ENCODE measurements around the gene RFX8.
"Not testable (repeated sequence)": the region's sequence is repeated elsewhere in the genome, so short reads cannot be mapped to it uniquely, and the experiment has no call there.

Gene RFX8

GRCh38 chr2:101466426-101466825 lies 8.5 kb downstream of the RFX8 start:
- DNase-seq (ENCODE audit: low spot score): no peak
- in situ Hi-C loops (cut with MboI; ENCODE audit: low sequenced_read_pairs, unreplicated experiment): no loop called here
- TF ChIP-seq CTCF (IDR thresholded peaks at IDR 0.05; ENCODE audit: borderline replicate concordance, control extremely low read depth, extremely low read depth, insufficient read depth, missing control alignments): no peak

DNA sequence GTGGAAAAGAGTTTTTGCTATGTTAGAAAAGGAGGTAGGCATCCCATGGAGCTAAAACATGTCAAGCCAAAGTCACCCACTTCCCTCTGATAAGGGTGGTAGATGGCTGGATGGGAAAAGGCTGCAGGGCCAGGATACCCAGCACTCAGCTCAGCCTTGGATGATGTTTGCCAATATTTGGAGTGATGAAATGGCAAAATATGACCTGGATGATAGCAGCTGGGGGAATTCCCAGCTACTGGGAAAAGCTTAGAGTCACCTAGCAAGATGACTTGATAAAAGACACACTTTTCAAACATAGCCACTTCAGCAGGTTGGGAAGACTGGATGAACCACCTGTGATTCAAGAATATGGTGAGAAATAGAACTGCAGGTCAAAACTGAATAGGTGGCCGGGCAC lies 10.1 kb downstream of the RFX8 start:
- in situ Hi-C loops (cut with MboI; ENCODE audit: low sequenced_read_pairs, unreplicated experiment): no loop called here
- TF ChIP-seq CTCF (IDR thresholded peaks at IDR 0.05; ENCODE audit: borderline replicate concordance, control extremely low read depth, extremely low read depth, insufficient read depth, missing control alignments): no peak
- no peak for DNase-seq (ENCODE audit: low spot score)

DNA sequence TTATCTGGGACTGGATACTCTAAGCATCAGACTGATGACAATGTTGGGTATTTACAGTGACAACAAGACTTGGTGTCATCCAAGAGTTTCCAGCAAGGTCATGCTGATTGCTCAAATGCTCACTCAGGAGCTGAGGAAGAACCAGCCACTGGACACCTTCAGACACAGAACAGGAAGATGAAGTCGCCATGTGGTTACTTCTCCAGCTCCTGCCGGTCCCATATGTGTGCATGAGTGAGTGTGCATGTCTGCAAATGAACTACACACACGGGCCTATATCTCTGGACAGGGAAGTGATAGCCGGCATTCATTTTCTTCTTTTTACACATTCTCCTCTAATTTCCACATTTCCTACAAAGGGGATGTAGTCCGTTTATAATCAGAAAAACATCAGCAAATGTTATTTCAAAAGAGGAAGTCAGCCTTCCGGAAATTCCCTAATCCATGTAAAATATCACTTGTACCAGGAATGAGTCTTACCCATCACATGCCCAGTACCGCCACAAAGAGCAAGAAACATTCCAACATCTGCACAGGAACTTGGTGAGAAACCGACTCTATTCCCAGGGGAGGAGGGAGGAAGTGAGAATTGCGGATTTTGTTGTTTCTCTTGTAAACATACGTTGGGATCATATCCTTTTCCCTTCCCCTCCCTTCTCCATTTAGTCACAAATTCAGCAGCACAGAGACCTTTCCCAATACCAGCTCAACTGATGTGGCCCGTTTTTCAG lies 10.8 kb downstream of the RFX8 start:
- TF ChIP-seq CTCF (IDR thresholded peaks at IDR 0.05; ENCODE audit: borderline replicate concordance, control extremely low read depth, extremely low read depth, insufficient read depth, missing control alignments): no peak
- in situ Hi-C loops (cut with MboI; ENCODE audit: low sequenced_read_pairs, unreplicated experiment): no loop called here
- no peak for DNase-seq (ENCODE audit: low spot score)

DNA sequence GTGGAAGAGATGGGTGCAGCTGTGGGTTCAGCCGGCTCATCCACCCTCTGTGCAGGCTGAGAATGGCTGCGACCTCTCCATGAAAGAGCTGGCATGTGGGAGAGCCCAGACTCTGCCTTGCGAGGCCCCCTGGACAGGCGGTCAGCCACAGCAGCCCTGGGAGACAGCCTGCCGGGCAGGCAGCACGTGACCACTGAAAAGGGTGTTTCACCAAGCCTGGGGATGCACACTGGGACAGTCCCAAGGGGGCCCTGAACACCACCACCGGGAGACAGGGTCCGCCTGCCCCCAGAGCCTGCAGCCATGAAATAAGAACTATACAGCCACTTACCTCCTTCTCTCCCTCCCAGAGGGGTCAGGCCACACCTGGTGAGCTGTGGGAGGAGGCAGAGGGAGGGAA lies 11.5 kb downstream of the RFX8 start:
- TF ChIP-seq CTCF (IDR thresholded peaks at IDR 0.05; ENCODE audit: borderline replicate concordance, control extremely low read depth, extremely low read depth, insufficient read depth, missing control alignments): no peak
- no peak for DNase-seq (ENCODE audit: low spot score)
- in situ Hi-C loops (cut with MboI; ENCODE audit: low sequenced_read_pairs, unreplicated experiment): no loop called here

DNA sequence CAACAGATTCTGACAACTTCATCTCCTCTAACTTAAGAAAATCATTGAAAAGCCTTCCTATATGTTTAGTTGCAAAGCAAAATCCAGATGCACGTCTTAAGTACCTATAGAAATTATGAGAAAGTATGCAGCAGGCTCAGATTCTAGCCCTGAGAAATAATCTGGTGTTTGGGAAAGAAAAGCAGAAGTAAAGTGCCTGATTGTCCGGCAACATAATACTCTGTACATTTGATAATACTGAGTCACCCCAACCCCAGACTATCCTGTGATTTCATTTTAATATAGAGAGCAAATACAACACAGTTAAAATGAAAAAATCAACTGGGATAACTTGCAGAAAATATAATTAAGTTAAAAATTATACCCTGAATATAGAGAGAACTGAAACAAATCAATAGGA lies 13.5 kb downstream of the RFX8 start:
- in situ Hi-C loops (cut with MboI; ENCODE audit: low sequenced_read_pairs, unreplicated experiment): no loop called here
- no peak for TF ChIP-seq CTCF (IDR thresholded peaks at IDR 0.05; ENCODE audit: borderline replicate concordance, control extremely low read depth, extremely low read depth, insufficient read depth, missing control alignments)

GRCh38 chr2:101454408-101454807 lies 20.5 kb downstream of the RFX8 start:
- in situ Hi-C loops (cut with MboI; ENCODE audit: low sequenced_read_pairs, unreplicated experiment): not testable (repeated sequence)

More for the DNA sequence above, 13.5 kb downstream of the RFX8 start:
- no peak for DNase-seq (ENCODE audit: low spot score)

GRCh38 chr2:101450965-101451364 lies 23.9 kb downstream of the RFX8 start:
- TF ChIP-seq CTCF (IDR thresholded peaks at IDR 0.05; ENCODE audit: borderline replicate concordance, control extremely low read depth, extremely low read depth, insufficient read depth, missing control alignments): no peak
- DNase-seq (ENCODE audit: low spot score): no peak

More at GRCh38 chr2:101454408-101454807, 20.5 kb downstream of the RFX8 start:
- not testable (repeated sequence) for DNase-seq (ENCODE audit: low spot score)

More at GRCh38 chr2:101450965-101451364, 23.9 kb downstream of the RFX8 start:
- in situ Hi-C loops (cut with MboI; ENCODE audit: low sequenced_read_pairs, unreplicated experiment): no loop called here
